ENCODE data around the gene GIGYF2. TPM values are rescaled to one million over a fixed set of nuclear protein-coding genes. Genes with fewer than 3 reads are reported as not detected.

GIGYF2 gene
- total and polyA plus RNA-seq, 9 donors, result 22.1 to 83.6 (median 68.4) TPM

DNA sequence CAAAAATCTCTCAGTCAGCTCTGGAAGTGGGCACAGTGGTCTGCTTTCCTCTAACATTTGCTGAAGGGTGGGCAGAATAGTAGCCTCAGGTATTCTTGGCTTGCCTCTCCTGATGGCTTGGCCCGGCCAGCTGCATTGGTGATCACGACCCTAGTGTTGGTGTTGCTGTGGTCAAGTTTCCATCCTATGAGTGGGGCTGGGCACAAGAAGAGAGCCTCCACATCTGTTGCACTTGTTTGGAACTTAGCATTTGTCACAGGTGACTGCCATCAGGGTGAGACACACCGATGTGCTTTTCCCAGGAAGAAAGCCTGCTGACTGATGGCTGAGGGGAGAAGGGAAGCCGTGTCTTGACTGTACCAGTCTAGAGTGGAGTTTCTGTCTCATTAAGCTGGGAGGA lies 139.8 kb downstream of the GIGYF2 start:
- no peaks in the 10 kb centered on the region for H3K36me3 ChIP-seq
- intact Hi-C loops (cut with DNase I), result no loop called here
- H3K27ac ChIP-seq, result no peak overlapping the region
- H3K9me3 ChIP-seq, result no peaks in the 10 kb centered on the region
- no peaks in the 10 kb centered on the region for H3K27me3 ChIP-seq
- no peak for DNase-seq
- 87 to 96% (median 91%) methylated on average over 4 of the region's 4 CpGs for WGBS, 3 donors
- no peak overlapping the region for H3K4me3 ChIP-seq
- TF ChIP-seq CTCF (IDR thresholded peaks at IDR 0.05), result no peak
- TF ChIP-seq POLR2A (IDR thresholded peaks at IDR 0.05), result no peak
- no peak for TF ChIP-seq EP300 (IDR thresholded peaks at IDR 0.05)
- H3K4me1 ChIP-seq (ENCODE audit: insufficient read depth), result no peaks in the 10 kb centered on the region

DNA sequence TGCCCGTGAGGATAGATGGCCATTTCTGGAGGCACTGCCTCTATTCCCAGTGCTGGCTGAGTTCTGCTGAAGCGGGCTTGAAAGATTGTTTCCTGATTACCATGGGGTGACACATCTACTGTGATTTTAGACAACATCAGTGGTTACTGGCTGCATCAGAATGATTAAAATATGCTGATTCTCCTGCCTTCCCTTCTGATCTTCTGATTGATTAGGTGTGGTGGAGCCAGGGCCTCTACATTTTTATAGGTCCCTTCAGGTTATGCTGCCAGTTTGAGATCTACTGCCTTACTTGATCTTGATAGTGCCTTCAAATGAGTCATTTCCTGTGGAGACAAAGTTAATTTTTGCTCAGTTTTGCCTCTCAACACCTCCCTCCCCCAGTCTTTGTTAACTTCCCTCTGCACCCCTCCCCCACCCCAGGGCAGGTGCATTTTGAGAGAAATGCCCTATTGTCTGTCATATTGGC lies 141.3 kb downstream of the GIGYF2 start:
- no peak for TF ChIP-seq POLR2A (IDR thresholded peaks at IDR 0.05)
- TF ChIP-seq CTCF (IDR thresholded peaks at IDR 0.05), result no peak
- TF ChIP-seq EP300 (IDR thresholded peaks at IDR 0.05), result no peak
- intact Hi-C loops (cut with DNase I), result no loop called here
- Histone ChIP-seq H3K4me3 (no peak overlapping the region), H3K4me1 (ENCODE audit: insufficient read depth) (no peaks in the 10 kb centered on the region), H3K9me3 (no peaks in the 10 kb centered on the region), H3K27ac (no peak overlapping the region), H3K27me3 (no peaks in the 10 kb centered on the region), H3K36me3 (no peaks in the 10 kb centered on the region)
- 76 to 82% (median 81%) methylated on average over 2 of the region's 2 CpGs for WGBS, 3 donors
- DNase-seq, result no peak

GRCh38 chr2:232839411-232840079 lies 142.4 kb downstream of the GIGYF2 start:
- H3K36me3 ChIP-seq, result no peaks in the 10 kb centered on the region
- DNase-seq, result no peak
- 55 to 61% (median 57%) methylated on average over 9 of the region's 9 CpGs for WGBS, 3 donors

GRCh38 chr2:232842689-232843088 lies 145.6 kb downstream of the GIGYF2 start:
- DNase-seq, result no peak
- 43 to 76% (median 68%) methylated on average over 2 of the region's 2 CpGs for WGBS, 3 donors
- Histone ChIP-seq H3K4me1 (ENCODE audit: insufficient read depth) (no peaks in the 10 kb centered on the region), H3K9me3 (no peaks in the 10 kb centered on the region), H3K27me3 (no peaks in the 10 kb centered on the region), H3K36me3 (no peaks in the 10 kb centered on the region), H3K27ac (no peak overlapping the region), H3K4me3 (no peak overlapping the region)
- TF ChIP-seq EP300 (IDR thresholded peaks at IDR 0.05) (no peak), POLR2A (IDR thresholded peaks at IDR 0.05) (no peak), CTCF (IDR thresholded peaks at IDR 0.05) (no peak)
- intact Hi-C loops (cut with DNase I), result no loop called here

More at GRCh38 chr2:232839411-232840079, 142.4 kb downstream of the GIGYF2 start:
- TF ChIP-seq POLR2A (IDR thresholded peaks at IDR 0.05), result no peak
- no peak for TF ChIP-seq CTCF (IDR thresholded peaks at IDR 0.05)
- TF ChIP-seq EP300 (IDR thresholded peaks at IDR 0.05), result no peak
- Histone ChIP-seq H3K4me1 (ENCODE audit: insufficient read depth) (no peaks in the 10 kb centered on the region), H3K9me3 (no peaks in the 10 kb centered on the region), H3K27ac (no peak overlapping the region), H3K4me3 (no peak overlapping the region), H3K27me3 (no peaks in the 10 kb centered on the region)
- intact Hi-C loops (cut with DNase I), result no loop called here
